ENCODE measurements around the gene UBE2K. TPM values are rescaled to one million over a fixed set of nuclear protein-coding genes. Genes with fewer than 3 reads are reported as not detected.

The UBE2K gene
- total and polyA plus RNA-seq, 4 experiments from 2014 or later, result 45.0 to 79.5 (median 52.6) TPM

GRCh38 chr4:39706334-39706733, 8.4 kb downstream of the UBE2K start:
- no peaks in the 10 kb centered on the region for H3K27me3 ChIP-seq (ENCODE audit: insufficient read depth, low read length)
- H3K36me3 Mint-ChIP-seq, result peaks cover 4 to 11% of the 10 kb centered on the region in 2 donors
- H3K4me1 ChIP-seq (ENCODE audit: insufficient read depth, low read length), result peaks cover 44% of the 10 kb centered on the region
- no peak for DNase-seq
- peak overlapping the region in 2 of 8 donors; percentile 31 to 58 for H3K4me3 Mint-ChIP-seq
- H3K27ac ChIP-seq (ENCODE audit: low read depth, low read length), result no peak overlapping the region
- CTCF ChIA-PET (ENCODE audit: partially characterized antibody), result interaction anchor here (1.8 kb wide), 1 partner anchor 8 kb away, joined by 4 read pairs; the partner anchor contains the start of gene UBE2K
- no peaks in the 10 kb centered on the region for H3K9me3 ChIP-seq (ENCODE audit: control insufficient read depth in 1 of 2, low read length in 2 of 2)
- no peaks in the 10 kb centered on the region for H3K9me3 Mint-ChIP-seq
- intact Hi-C loops (cut with micrococcal nuclease), result no loop called here
- H3K27me3 Mint-ChIP-seq, result no peaks in the 10 kb centered on the region
- POLR2A ChIA-PET (ENCODE audit: partially characterized antibody), result no interaction called here
- H3K4me1 Mint-ChIP-seq, result peaks cover 22 to 61% (median 42%) of the 10 kb centered on the region in 4 donors
- H3K36me3 ChIP-seq (ENCODE audit: insufficient read depth, low read length), result no peaks in the 10 kb centered on the region
- no peak overlapping the region for H3K4me3 ChIP-seq (ENCODE audit: low read length in 2 of 2)
- peak overlapping the region in 5 of 7 donors; percentile 3 to 59 (median 42) for H3K27ac Mint-ChIP-seq

- peak overlapping the region in 1 of 8 donors; percentile 58 for H3K4me3 Mint-ChIP-seq
These were observed 9.0 kb downstream of the UBE2K start for GRCh38 chr4:39706741-39707511.

DNA sequence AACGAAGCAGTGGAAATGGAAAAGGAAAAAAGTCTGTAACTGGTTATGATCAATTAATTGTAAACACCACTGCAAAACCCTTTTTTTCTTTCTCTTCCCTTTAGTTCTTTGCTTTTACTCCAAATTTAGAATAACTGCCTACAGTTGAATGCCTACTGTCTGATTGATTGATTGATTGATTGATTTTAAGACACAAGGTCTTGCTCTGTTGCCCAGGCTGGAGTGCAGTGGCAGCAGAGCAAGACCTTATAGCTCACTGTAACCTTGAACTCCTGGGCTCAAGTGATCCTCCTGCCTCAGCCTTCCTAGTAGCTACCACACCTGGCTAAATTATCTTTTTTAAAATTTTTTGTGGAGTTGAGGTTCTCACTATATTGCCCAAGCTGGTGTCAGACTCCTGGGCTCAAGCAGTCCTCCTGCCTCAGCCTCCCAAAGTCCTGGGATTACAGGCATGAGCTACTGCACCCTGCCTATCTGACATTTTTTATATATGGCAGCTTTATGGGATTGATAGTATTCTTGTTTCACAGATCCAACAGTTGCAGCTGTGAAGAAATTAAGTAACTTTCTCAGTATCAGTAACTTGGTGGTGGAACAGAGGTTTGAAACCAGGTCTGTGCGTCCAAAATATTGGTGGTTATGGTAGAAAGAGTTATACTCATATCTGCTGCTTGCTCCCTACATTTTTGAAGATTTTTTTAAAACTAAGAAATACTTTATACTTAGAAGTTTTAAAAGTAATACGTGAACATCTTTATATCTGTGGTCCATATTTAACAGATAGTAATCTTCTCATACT, 12.4 kb downstream of the UBE2K start:
- DNase-seq, result no peak
- Histone ChIP-seq H3K36me3 (ENCODE audit: insufficient read depth, low read length) (no peaks in the 10 kb centered on the region), H3K27ac (ENCODE audit: low read depth, low read length) (no peak overlapping the region), H3K9me3 (ENCODE audit: control insufficient read depth in 1 of 2, low read length in 2 of 2) (no peaks in the 10 kb centered on the region), H3K4me3 (ENCODE audit: low read length in 2 of 2) (no peak overlapping the region), H3K4me1 (ENCODE audit: insufficient read depth, low read length) (peaks cover 33% of the 10 kb centered on the region), H3K27me3 (ENCODE audit: insufficient read depth, low read length) (no peaks in the 10 kb centered on the region)
- POLR2A ChIA-PET (ENCODE audit: partially characterized antibody), result interaction anchor here (1.1 kb wide), 1 partner anchor 12 kb away, joined by 4 read pairs; the partner anchor contains the start of gene UBE2K
- Mint-ChIP-seq H3K27me3 (no peaks in the 10 kb centered on the region), H3K4me1 (peaks cover 31 to 67% (median 48%) of the 10 kb centered on the region in 4 donors), H3K36me3 (peaks cover 3 to 16% of the 10 kb centered on the region in 2 donors), H3K4me3 (peak overlapping the region in 1 of 8 donors; percentile 28), H3K27ac (peak overlapping the region in 4 of 7 donors; percentile 23 to 90 (median 62)), H3K9me3 (no peaks in the 10 kb centered on the region)
- intact Hi-C loops (cut with micrococcal nuclease), result no loop called here
- CTCF ChIA-PET (ENCODE audit: partially characterized antibody), result interaction anchor here (0.5 to 1.3 kb wide), 4 partner anchors 12 to 1727 kb away, joined by 3 to 4 read pairs (median 4); partner anchors contain the start of gene UBE2K

More at GRCh38 chr4:39706741-39707511, 9.0 kb downstream of the UBE2K start:
- ChIA-PET POLR2A (ENCODE audit: partially characterized antibody) (no interaction called here), CTCF (ENCODE audit: partially characterized antibody) (interaction anchor here (1.8 kb wide), 1 partner anchor 9 kb away, joined by 4 read pairs; the partner anchor contains the start of gene UBE2K)
- no peak for DNase-seq
- no peak overlapping the region for H3K27ac ChIP-seq (ENCODE audit: low read depth, low read length)
- no peaks in the 10 kb centered on the region for H3K27me3 Mint-ChIP-seq
- peaks cover 24 to 66% (median 46%) of the 10 kb centered on the region in 4 donors for H3K4me1 Mint-ChIP-seq
- H3K27me3 ChIP-seq (ENCODE audit: insufficient read depth, low read length), result no peaks in the 10 kb centered on the region
- peak overlapping the region in 4 of 7 donors; percentile 3 to 59 (median 50) for H3K27ac Mint-ChIP-seq
- intact Hi-C loops (cut with micrococcal nuclease), result no loop called here
- H3K9me3 Mint-ChIP-seq, result no peaks in the 10 kb centered on the region
- H3K36me3 ChIP-seq (ENCODE audit: insufficient read depth, low read length), result no peaks in the 10 kb centered on the region
- peaks cover 4 to 14% of the 10 kb centered on the region in 2 donors for H3K36me3 Mint-ChIP-seq
- no peak overlapping the region for H3K4me3 ChIP-seq (ENCODE audit: low read length in 2 of 2)
- H3K4me1 ChIP-seq (ENCODE audit: insufficient read depth, low read length), result peaks cover 40% of the 10 kb centered on the region
- no peaks in the 10 kb centered on the region for H3K9me3 ChIP-seq (ENCODE audit: control insufficient read depth in 1 of 2, low read length in 2 of 2)

- POLR2A ChIA-PET (ENCODE audit: partially characterized antibody), result no interaction called here
- Histone ChIP-seq H3K9me3 (ENCODE audit: control insufficient read depth in 1 of 2, low read length in 2 of 2) (no peaks in the 10 kb centered on the region), H3K27ac (ENCODE audit: low read depth, low read length) (no peak overlapping the region), H3K27me3 (ENCODE audit: insufficient read depth, low read length) (no peaks in the 10 kb centered on the region), H3K36me3 (ENCODE audit: insufficient read depth, low read length) (no peaks in the 10 kb centered on the region), H3K4me3 (ENCODE audit: low read length in 2 of 2) (no peak overlapping the region), H3K4me1 (ENCODE audit: insufficient read depth, low read length) (peaks cover 42% of the 10 kb centered on the region)
- Mint-ChIP-seq H3K9me3 (no peaks in the 10 kb centered on the region), H3K27me3 (no peaks in the 10 kb centered on the region), H3K4me1 (peaks cover 37 to 61% (median 49%) of the 10 kb centered on the region in 4 donors), H3K36me3 (peaks cover 7 to 25% of the 10 kb centered on the region in 2 donors), H3K4me3 (peak overlapping the region in 1 of 8 donors; percentile 31), H3K27ac (peak overlapping the region in 2 of 7 donors; percentile 21 to 22)
- intact Hi-C loops (cut with micrococcal nuclease), result no loop called here
- CTCF ChIA-PET (ENCODE audit: partially characterized antibody), result no interaction called here
- DNase-seq, result no peak
These were observed 15.1 kb downstream of the UBE2K start for GRCh38 chr4:39712819-39713607.

DNA sequence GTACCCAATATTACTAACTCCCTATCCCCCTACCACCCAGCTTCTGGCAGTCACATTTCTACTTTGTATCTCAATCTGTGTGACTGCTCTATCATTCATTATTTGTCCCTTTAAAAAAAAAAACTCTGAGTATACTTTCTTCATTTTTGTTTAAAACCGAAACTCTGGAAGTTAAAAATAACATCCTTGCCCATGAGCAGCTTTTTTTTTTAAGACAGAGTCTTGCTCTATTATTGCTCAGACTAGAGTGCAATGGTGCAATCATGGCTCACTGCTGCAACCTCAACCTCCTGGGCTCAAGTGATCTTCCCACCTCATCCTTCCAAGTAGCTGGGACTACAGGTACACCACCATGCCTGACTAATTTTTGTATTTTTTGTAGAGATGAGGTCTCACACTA, 15.8 kb downstream of the UBE2K start:
- Histone ChIP-seq H3K36me3 (ENCODE audit: insufficient read depth, low read length) (no peaks in the 10 kb centered on the region), H3K9me3 (ENCODE audit: control insufficient read depth in 1 of 2, low read length in 2 of 2) (no peaks in the 10 kb centered on the region), H3K27me3 (ENCODE audit: insufficient read depth, low read length) (no peaks in the 10 kb centered on the region), H3K4me1 (ENCODE audit: insufficient read depth, low read length) (peaks cover 40% of the 10 kb centered on the region), H3K4me3 (ENCODE audit: low read length in 2 of 2) (no peak overlapping the region), H3K27ac (ENCODE audit: low read depth, low read length) (no peak overlapping the region)
- Mint-ChIP-seq H3K4me1 (peaks cover 32 to 61% (median 44%) of the 10 kb centered on the region in 4 donors), H3K9me3 (no peaks in the 10 kb centered on the region), H3K27ac (peak overlapping the region in 4 of 7 donors; percentile 20 to 61 (median 28)), H3K4me3 (peak overlapping the region in 1 of 8 donors; percentile 17), H3K27me3 (no peaks in the 10 kb centered on the region), H3K36me3 (peaks cover 9 to 27% of the 10 kb centered on the region in 2 donors)
- intact Hi-C loops (cut with micrococcal nuclease), result no loop called here
- ChIA-PET POLR2A (ENCODE audit: partially characterized antibody) (no interaction called here), CTCF (ENCODE audit: partially characterized antibody) (no interaction called here)
- no peak for DNase-seq

DNA sequence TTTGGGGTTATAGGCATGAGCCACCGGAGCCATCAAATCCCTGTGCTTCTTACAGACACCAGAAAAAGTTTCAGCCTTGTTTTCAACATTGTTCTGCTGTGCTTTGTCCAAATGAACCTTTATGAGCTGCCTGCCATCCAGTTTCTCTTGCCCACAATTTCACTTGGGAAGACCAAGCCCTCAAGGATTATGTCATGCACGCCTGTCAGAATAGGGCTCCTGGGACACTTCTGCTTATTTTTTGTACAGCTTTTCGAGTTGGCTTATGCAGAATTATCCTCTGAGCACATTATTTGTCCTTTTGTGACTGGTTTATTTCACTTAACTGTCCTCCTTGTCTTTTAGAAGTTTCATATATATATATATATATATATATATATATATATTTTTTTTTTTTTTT, 16.2 kb downstream of the UBE2K start:
- peaks cover 13 to 30% of the 10 kb centered on the region in 2 donors for H3K36me3 Mint-ChIP-seq
- CTCF ChIA-PET (ENCODE audit: partially characterized antibody), result no interaction called here
- no peaks in the 10 kb centered on the region for H3K9me3 ChIP-seq (ENCODE audit: control insufficient read depth in 1 of 2, low read length in 2 of 2)
- H3K4me3 Mint-ChIP-seq, result peak overlapping the region in 1 of 8 donors; percentile 17
- H3K27ac ChIP-seq (ENCODE audit: low read depth, low read length), result no peak overlapping the region
- H3K27ac Mint-ChIP-seq, result peak overlapping the region in 3 of 7 donors; percentile 22 to 61 (median 35)
- DNase-seq, result no peak
- H3K27me3 ChIP-seq (ENCODE audit: insufficient read depth, low read length), result no peaks in the 10 kb centered on the region
- peaks cover 40% of the 10 kb centered on the region for H3K4me1 ChIP-seq (ENCODE audit: insufficient read depth, low read length)
- H3K4me3 ChIP-seq (ENCODE audit: low read length in 2 of 2), result no peak overlapping the region
- H3K9me3 Mint-ChIP-seq, result no peaks in the 10 kb centered on the region
- peaks cover 34 to 61% (median 45%) of the 10 kb centered on the region in 4 donors for H3K4me1 Mint-ChIP-seq
- intact Hi-C loops (cut with micrococcal nuclease), result no loop called here
- no peaks in the 10 kb centered on the region for H3K36me3 ChIP-seq (ENCODE audit: insufficient read depth, low read length)
- POLR2A ChIA-PET (ENCODE audit: partially characterized antibody), result interaction anchor here (0.8 kb wide), 1 partner anchor 17 kb away, joined by 3 read pairs; no protein-coding TSS in a partner anchor
- H3K27me3 Mint-ChIP-seq, result no peaks in the 10 kb centered on the region
